Non-pigmented ciliary epithelial cell (primary cell): ENCODE measurements around the gene GALP.
A peak's percentile ranks its signal among the peaks of the same experiment; 100 is the strongest.
"Not testable (repeated sequence)": the region's sequence is repeated elsewhere in the genome, so short reads cannot be mapped to it uniquely, and the experiment has no call there.

Source experiments
- DNase-seq: peaks from one replicate; pipeline ENCODE4 v3.0.0-alpha.2; 2010; ENCODE audit warnings: low read depth

GALP gene

GRCh38 chr19:56148096-56148495, 27.7 kb upstream of the GALP start:
- no peak for DNase-seq

- DNase-seq = not testable (repeated sequence)
Observed at GRCh38 chr19:56148955-56149655, 26.7 kb upstream of the GALP start.

DNA sequence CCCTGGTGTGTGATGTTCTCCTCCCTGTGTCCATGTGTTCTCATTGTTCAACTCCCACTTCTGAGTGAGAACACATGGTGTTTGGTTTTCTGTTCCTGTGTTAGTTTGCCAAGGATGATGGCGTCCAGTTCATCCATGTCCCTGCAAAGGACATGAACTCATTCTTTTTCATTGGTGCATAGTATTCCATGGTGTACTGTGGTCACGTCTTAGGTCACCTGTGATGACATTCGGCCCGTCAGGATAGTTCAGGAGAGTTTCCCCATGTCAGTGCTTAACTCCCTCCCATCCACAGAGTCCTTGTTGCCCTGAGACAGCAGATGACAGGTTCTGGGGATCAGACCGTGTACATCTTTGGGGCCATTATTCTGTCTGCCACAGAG, 26.2 kb upstream of the GALP start:
- no peak for DNase-seq

DNA sequence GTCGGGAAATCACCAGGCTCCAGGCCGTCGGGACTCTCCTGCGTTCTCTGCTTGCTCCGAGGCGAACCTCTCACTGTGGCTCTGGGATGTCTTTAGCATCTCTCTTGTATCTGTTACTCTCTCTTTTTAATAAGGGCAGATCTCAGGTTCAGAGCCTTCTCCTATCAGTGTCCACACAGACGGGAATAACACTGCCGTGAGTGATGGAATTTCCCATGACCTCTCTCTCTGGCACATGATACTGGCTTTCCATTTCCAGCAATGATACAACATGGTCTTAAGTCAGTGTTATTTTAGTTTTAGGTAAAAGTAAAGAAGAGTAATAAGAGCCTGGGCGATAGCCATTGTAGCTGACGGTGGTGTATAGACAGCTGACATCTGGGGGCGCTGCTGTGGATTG, 25.4 kb upstream of the GALP start:
- DNase-seq = no peak

- DNase-seq = no peak
Observed at GRCh38 chr19:56152644-56153043, 23.2 kb upstream of the GALP start.

DNA sequence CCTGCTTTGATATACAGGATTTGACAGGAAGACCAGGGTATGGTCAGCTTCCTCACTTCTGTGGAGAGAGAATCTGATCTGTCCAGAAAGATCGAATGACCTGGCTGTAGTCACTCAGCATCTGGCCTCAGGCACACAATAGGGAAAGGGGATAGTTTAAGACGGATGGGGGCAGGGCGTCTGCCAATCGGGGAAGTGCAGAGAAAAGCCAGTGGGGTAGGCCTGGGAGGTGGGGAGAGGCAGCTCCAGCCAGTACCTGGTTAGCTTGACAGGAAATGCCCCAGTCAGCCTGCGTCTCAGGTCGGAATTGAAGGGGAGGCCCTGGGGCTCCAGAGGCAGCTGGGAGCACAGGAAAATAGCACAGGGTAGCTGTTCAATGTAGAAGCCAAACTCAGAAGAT, 22.3 kb upstream of the GALP start:
- no peak for DNase-seq

DNA sequence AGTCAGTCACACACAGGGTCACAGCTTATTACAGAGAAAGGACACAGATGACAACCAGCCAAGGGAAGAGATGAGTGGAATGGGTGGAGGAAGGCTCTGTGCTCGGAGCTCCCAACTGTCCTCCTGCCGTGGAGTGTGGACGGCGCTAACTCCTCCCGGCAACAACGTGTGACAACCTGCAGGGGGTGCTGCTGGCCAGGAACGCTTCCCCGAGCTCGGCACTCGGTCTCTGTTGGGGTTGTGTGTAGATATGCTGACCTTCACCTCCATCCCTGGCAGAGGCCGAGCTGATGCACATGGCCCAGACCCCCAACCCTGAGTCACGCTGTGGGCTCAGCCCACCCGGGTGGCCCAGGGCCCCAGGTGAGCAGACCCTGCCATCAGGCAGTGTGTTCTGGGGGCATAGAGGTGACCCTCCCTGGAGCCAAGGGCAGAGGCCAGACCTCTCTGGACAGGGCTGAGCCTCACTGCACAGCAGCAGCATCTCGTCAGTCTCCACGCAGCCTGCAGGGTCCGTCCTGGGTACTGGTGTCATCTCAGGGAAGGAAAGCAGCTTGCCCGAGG, 20.6 kb upstream of the GALP start:
- no peak for DNase-seq

DNA sequence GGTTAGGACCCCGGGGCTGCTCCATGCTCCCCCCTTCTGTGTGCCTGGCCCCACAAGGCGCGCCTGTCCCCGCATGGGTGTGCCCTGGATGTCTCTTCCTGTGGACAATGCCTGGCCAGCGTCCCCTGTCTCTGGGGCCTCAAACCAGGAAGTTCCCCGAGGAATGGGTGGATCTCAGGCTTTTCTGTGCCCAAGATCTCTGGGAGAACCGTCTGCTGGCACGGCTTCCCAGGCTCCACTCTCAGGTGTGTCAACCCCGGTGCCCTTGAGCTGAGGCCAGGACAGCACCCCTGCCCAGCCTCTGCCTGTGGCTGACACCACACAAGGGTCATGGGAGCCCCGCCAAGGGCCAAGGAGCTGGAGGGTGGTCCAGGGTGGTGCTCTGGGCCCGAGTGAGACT, 19.0 kb upstream of the GALP start:
- DNase-seq = no peak

DNA sequence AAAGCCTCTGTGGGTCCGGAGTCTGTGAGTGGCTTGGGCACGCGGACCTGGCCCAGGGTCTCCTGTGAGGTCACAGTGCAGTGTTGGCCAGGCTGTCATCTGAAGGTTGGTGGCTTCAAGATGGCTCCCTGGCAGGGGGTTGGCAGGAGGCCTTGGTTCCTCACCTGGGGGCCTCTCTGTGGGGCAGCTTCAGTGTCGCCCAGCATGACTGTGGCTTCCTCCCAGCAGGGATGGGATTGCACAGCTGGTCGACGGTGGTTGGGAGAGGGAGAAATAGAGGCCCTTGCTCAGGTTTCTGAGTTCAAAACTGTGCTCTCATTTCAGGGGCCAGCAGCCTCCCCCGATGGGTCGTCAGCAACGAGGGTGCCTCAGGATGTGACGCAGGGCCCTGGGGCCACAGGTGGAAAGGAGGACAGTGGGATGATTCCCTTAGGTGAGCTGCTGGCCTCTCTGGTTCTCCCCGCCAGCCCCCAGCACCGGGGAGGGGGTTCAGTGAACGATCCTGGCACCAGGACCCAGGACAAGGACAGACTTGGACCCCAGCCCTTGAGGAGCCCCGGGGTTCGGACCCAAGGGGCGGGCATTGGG, 17.5 kb upstream of the GALP start:
- no peak for DNase-seq

DNA sequence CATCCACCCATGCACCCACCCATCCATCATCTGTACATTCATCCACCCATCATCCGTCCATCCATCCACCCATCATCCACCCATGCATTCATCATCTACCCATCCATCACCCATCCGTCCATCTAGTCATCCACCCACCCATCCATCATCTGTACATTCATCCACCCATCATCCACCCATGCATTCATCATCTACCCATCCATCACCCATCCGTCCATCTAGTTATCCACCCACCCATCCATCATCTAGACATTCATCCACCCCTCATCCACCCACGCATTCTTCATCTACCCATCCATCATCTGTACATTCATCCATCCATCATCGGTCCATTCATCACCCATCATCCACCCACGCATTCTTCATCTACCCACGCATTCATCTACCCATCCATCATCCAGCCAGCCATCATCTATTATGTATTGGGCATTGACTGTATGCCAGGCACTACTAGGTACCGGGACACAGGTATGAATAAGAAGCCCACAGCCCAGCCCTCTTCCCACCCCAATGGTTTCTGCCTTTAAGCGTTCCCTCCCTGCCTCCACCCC, 16.7 kb upstream of the GALP start:
- DNase-seq = no peak

DNA sequence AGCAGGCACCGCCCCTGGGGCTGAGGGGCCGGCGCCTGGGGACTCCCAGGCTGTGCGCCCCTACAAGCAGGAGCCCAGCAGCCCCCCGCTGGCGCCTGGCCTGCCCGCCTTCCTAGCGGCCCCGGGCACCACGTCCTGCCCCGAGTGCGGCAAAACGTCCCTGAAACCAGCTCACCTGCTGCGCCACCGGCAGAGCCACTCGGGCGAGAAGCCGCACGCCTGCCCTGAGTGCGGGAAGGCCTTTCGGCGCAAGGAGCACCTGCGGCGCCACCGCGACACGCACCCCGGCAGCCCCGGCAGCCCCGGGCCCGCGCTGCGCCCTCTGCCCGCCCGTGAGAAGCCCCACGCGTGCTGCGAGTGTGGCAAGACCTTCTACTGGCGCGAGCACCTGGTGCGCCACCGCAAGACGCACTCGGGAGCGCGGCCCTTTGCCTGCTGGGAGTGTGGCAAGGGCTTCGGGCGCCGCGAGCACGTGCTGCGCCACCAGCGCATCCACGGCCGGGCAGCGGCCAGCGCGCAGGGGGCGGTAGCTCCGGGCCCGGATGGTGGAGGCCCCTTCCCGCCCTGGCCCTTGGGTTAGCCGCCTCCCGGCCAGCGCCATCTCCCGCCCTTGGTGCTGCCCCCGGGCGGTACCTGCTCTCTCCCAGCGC, 16.1 kb upstream of the GALP start:
- no peak for DNase-seq

GRCh38 chr19:56161534-56161933, 14.3 kb upstream of the GALP start:
- no peak for DNase-seq

GRCh38 chr19:56162258-56162657, 13.6 kb upstream of the GALP start:
- no peak for DNase-seq

GRCh38 chr19:56163097-56163496, 12.7 kb upstream of the GALP start:
- no peak for DNase-seq

DNA sequence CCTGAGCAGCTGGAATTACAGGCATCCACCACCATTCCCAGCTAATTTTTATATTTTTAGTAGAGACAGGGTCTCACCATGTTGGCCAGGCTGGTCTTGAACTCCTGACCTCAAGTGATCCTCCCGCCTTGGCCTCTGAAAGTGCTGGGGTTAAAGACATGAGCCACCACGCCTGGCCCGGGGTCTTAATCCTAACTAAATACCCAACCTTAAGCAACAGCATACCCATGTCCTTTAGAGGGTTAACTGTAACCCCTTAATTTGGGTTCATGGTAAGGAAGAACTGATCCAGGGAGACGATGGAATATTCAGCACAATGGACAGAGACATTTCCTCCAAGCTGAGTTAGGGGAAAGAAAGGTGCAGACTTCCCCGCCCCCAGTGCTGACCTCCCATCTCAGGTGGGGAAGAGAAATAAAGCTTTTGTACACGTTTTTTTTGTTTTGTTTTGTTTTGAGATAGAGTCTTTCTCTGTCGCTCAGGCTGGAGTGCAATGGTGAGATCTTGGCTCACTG, 8.7 kb upstream of the GALP start:
- no peak for DNase-seq

- DNase-seq = peak; percentile 8
Observed at GRCh38 chr19:56170261-56170660, 5.5 kb upstream of the GALP start.

DNA sequence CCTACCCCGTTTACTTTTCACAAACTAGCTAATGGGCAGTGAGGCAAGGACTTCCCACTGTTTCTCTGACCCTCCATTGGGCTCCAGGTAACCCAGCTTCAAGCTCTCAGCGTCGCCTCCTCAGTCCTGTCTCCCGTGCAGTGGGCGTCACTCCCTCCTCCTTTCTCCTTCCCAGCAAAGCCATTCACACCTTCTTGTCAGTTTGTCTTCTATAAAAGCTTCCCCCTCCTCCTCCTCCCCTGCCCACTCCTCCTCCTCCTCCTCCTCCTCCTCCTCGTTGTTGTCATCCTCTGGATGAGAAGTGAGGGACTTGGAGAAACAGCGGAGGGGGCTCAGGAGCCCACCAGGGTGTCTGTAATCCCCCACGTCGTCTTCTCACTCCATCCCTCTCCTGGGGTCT, 1.7 kb upstream of the GALP start:
- no peak for DNase-seq

GRCh38 chr19:56174550-56174949, 1.3 kb upstream of the GALP start:
- DNase-seq = no peak

DNA sequence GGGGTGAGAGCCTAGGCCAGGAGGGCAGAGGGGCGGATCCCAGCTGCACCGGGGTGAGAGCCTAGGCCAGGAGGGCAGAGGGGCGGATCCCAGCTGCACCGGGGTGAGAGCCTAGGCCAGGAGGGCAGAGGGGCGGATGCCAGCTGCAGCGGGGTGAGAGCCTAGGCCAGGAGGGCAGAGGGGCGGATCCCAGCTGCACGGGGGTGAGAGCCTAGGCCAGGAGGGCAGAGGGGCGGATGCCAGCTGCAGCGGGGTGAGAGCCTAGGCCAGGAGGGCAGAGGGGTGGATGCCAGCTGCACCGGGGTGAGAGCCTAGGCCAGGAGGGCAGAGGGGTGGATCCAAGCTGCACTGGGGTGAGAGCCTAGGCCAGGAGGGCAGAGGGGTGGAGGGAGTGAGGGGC, 502 bp downstream of the GALP start:
- DNase-seq = not testable (repeated sequence)

DNA sequence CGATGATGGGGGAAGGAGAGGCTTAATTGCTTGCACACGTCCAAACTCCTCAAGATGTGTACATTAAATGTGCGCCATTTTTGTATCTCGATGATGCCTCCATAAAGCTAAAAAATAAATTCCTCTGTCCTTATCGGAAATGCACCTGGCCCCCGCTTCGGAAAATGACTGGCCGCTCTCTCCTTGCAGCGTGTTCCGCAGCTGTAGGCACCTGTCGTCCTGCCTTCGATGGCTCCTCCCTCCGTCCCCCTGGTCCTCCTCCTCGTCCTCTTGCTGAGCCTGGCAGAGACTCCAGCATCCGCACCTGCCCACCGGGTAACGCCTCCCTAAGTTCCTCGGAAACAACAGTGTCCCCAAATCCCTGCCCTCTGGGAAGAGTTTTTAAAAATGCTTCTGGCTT, 1.1 kb downstream of the GALP start:
- no peak for DNase-seq

DNA sequence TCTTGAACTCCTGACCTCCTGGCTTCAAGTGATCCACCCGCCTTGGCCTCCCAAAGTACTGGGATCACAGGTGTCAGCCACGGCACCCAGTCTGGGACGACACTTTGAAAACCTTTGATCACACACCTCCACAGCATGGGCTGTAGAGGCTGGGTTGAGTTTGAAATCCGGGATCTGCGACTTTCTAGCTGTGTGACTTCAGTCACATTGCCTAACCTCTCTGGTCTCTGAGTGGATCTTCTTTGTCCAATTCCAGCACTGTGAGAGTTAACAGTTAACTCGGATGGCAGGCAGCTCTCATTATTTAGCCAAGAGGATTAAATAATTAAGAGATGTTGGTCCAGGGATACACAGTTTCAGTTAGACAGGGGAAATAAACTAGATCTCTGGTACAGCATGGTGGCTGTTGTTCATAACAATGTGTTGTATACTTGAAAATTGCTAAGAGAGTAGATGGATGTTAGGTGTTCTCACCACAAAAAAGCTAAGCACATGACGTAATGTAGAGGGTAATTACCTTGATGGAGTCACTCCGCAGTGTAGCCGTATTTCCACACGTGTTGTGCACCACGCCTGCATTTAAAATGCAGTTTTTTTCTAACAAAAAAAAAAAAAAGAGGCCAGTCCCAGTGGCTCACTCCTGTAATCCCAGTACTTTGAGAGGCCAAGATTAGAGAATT, 1.9 kb downstream of the GALP start:
- DNase-seq = no peak

DNA sequence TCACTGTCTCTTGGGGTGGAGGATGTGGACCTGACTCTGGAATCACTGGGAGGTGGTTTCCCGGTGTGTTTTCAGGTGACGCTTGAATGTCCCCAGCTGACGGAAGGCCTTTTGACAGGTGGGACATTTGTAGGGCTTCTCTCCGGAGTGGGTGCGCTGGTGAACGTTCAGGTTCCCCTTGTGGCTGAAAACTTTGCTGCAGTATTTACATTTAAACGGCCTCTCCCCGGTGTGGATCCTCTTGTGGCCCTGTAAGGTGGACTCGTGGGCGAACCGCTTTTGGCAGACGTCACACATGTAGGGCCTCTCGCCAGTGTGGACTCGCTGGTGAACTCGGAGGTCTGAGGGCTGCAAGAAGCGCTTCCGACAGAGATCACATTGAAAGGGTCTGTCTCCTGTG, 14.0 kb downstream of the GALP start:
- no peak for DNase-seq
